K562 (cell line): ENCODE measurements around the gene PRSS21. TPM values are rescaled to one million over a fixed set of nuclear protein-coding genes. Genes with fewer than 3 reads are reported as not detected.

ENCODE experiments used
- ATF1 ChIP-seq, 2 experiments: fragments of 450-650 bp in 1 of 2; IDR thresholded peaks; 2 replicates each; pipeline ENCODE4 v1.6.1; 2016; ENCODE audit warnings: missing compliant biosample characterization in 1 of 2, missing genetic modification characterization in 1 of 2
- BHLHE40 ChIP-seq: IDR thresholded peaks from 2 replicates; pipeline ENCODE4 v1.6.1; 2011; ENCODE audit warnings: low read length, improper control_type of control experiment
- CEBPG ChIP-seq, 3 experiments: fragments of 200-800 bp in 1 of 3; sonication (Bioruptor generic) in 1 of 3; sonication (generic) in 1 of 3; formaldehyde crosslinking in 1 of 3; IDR thresholded peaks in 2 of 3; conservative IDR thresholded peaks in 1 of 3; 2 replicates each; pipeline versions ENCODE4 v1.6.1 to v1.8.0; 2016 to 2022; ENCODE audit warnings: missing compliant biosample characterization in 2 of 3, missing genetic modification characterization in 2 of 3, mild to moderate bottlenecking in 1 of 3, missing genetic modification reagents in 1 of 3
- CHD2 ChIP-seq: IDR thresholded peaks from 2 replicates; pipeline ENCODE4 v1.6.1; 2011; ENCODE audit warnings: low read depth, low read length
- FUS ChIP-seq: fragments of 200-400 bp; formaldehyde crosslinking; optimal IDR thresholded peaks from 2 replicates; pipeline ENCODE3; 2017; ENCODE audit warnings: low read depth, low read length
- MTA3 ChIP-seq: fragments of 450-650 bp; formaldehyde crosslinking; IDR thresholded peaks from 2 replicates; pipeline ENCODE4 v1.6.1; 2017; ENCODE audit warnings: mild to moderate bottlenecking, borderline replicate concordance
- POLR2G ChIP-seq: fragments of 200-400 bp; formaldehyde crosslinking; IDR thresholded peaks from 2 replicates; pipeline ENCODE4 v1.6.1; 2017; ENCODE audit warnings: low read depth, mild to moderate bottlenecking, antibody characterized with exemption, low read length, moderate library complexity
- RAD51 ChIP-seq: fragments of 450-650 bp; IDR thresholded peaks from 2 replicates; pipeline ENCODE4 v1.7.1; 2016; ENCODE audit warnings: low read depth, mild to moderate bottlenecking, borderline replicate concordance
- TAL1 ChIP-seq: fragments of 450-650 bp; IDR thresholded peaks from 2 replicates; pipeline ENCODE4 v1.6.1; 2016; ENCODE audit warnings: mild to moderate bottlenecking
- ZNF444 ChIP-seq: fragments of 250-450 bp; sonication (Bioruptor Pico); IDR thresholded peaks from 2 replicates; pipeline ENCODE4 v1.4.0; 2020; ENCODE audit warnings: mild to moderate bottlenecking, moderate library complexity
- polyA plus RNA-seq, 8 experiments: library from polyadenylated mRNA; depleted of rRNA in 4 of 8; stranded (reverse) in 5 of 8; unstranded in 3 of 8; fragments of >200 nt; fragmentation: Nextera tagmentation in 2 of 8; fragmentation: Illumina TruSeq in 1 of 8; extraction: Ambion mirVana in 2 of 8; extraction: Trizol in 1 of 8; gene quantifications; 2 replicates each; pipeline versions ENCODE4 v1.2.1 to v1.2.3, GENCODE V29; 2011 to 2014; ENCODE audit warnings: inconsistent platforms in 1 of 8, missing spikeins in 1 of 8
- total RNA-seq, 7 experiments: library from RNA; depleted of rRNA in 6 of 7; stranded (reverse); fragments of >200 nt in 6 of 7; fragmentation: Illumina TruSeq in 2 of 7; extraction: Trizol in 2 of 7; gene quantifications; 2 replicates each; pipeline versions ENCODE4 v1.2.1 to v1.2.3, GENCODE V29; 2011 to 2021; ENCODE audit warnings: low replicate concordance in 1 of 7
- TF ChIP-seq, protein P1 (sequence below), 2 experiments: fragments of 450-650 bp in 1 of 2; sonication (generic) in 1 of 2; formaldehyde crosslinking in 1 of 2; IDR thresholded peaks; 2 replicates each; pipeline versions ENCODE4 v1.7.1 to v1.9.0; 2016 to 2022; ENCODE audit warnings: inconsistent platforms in 1 of 2, mild to moderate bottlenecking in 1 of 2, missing genetic modification reagents in 1 of 2
- TF ChIP-seq, protein P2 (sequence below): fragments of 250-450 bp; sonication (Bioruptor Pico); IDR thresholded peaks from 2 replicates; pipeline ENCODE4 v1.8.0; 2021; ENCODE audit warnings: borderline replicate concordance, mild to moderate bottlenecking, moderate library complexity; ENCODE audit not compliant: poor library complexity, severe bottlenecking
- TF ChIP-seq, protein P3 (sequence below), 2 experiments: IDR thresholded peaks; 2 replicates each; pipeline ENCODE4 v1.6.1; 2011; ENCODE audit warnings: borderline replicate concordance in 1 of 2, control low read depth in 1 of 2, low read depth in 1 of 2, low read length in 1 of 2, mild to moderate bottlenecking in 1 of 2, mixed read lengths in 1 of 2, moderate library complexity in 1 of 2; ENCODE audit not compliant: insufficient read depth in 1 of 2, insufficient read length in 1 of 2, poor library complexity in 1 of 2, severe bottlenecking in 1 of 2; ENCODE audit errors: extremely low read depth in 1 of 2

The PRSS21 gene
- total and polyA plus RNA-seq, 9 of the 15 experiments (the other 6 are each of a cell fraction or from before 2014, with no cell fraction given): 12.1 to 121 (median 61.3) TPM

DNA sequence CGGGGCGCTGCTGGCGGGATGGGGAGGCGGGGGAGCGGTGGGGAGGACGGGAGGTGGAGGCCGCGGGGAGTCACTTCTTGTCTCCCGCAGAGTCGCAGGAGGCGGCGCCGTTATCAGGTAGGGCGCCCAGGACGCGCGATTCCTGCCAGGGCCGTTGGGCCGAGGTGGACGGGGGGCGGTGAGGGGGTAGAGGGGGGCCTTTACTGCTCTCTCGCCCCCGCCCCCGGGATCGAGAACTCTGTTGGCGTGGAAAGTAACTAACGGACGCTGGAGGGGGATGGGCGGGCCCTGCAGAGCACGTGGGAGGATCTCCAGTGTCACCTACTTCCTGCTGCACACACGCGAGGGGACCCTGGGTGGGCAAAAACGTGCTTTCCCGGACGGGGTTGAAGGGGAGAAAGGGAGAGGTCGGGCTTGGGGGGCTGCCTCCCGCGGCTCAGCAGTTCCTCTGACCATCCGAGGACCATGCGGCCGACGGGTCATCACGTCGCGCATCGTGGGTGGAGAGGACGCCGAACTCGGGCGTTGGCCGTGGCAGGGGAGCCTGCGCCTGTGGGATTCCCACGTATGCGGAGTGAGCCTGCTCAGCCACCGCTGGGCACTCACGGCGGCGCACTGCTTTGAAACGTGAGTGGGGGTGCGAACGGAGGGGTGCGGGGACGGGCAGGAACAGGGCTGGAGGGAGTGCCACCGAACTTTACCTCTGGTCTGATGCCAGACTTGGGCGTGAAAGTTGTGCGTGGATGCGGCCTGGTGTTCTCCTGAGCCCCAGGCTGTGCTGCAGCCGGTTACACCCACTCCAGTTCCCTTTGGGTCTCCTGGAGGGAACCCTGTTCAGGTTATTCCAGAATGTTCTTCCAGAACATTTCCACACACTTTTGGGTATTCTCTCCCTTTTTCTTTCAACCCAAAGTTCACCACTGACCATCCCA lies 569 bp downstream of the PRSS21 start (continued):
- TF ChIP-seq, protein P1, sequence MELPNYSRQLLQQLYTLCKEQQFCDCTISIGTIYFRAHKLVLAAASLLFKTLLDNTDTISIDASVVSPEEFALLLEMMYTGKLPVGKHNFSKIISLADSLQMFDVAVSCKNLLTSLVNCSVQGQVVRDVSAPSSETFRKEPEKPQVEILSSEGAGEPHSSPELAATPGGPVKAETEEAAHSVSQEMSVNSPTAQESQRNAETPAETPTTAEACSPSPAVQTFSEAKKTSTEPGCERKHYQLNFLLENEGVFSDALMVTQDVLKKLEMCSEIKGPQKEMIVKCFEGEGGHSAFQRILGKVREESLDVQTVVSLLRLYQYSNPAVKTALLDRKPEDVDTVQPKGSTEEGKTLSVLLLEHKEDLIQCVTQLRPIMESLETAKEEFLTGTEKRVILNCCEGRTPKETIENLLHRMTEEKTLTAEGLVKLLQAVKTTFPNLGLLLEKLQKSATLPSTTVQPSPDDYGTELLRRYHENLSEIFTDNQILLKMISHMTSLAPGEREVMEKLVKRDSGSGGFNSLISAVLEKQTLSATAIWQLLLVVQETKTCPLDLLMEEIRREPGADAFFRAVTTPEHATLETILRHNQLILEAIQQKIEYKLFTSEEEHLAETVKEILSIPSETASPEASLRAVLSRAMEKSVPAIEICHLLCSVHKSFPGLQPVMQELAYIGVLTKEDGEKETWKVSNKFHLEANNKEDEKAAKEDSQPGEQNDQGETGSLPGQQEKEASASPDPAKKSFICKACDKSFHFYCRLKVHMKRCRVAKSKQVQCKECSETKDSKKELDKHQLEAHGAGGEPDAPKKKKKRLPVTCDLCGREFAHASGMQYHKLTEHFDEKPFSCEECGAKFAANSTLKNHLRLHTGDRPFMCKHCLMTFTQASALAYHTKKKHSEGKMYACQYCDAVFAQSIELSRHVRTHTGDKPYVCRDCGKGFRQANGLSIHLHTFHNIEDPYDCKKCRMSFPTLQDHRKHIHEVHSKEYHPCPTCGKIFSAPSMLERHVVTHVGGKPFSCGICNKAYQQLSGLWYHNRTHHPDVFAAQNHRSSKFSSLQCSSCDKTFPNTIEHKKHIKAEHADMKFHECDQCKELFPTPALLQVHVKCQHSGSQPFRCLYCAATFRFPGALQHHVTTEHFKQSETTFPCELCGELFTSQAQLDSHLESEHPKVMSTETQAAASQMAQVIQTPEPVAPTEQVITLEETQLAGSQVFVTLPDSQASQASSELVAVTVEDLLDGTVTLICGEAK (IDR thresholded peaks at IDR 0.05): peak; percentile 49
- TF ChIP-seq, protein P1 (CRISPR knock-in tag; IDR thresholded peaks at IDR 0.05): no peak
- TF ChIP-seq ATF1 (CRISPR knock-in tag; IDR thresholded peaks at IDR 0.05) (no peak), ATF1 (tag; IDR thresholded peaks at IDR 0.05) (peak; percentile 48), ZNF444 (no peak), TAL1 (no peak), CEBPG (CRISPR knock-in tag; IDR thresholded peaks at IDR 0.05) (0 out of 2 replicates have a peak, but pooled peaks have one; percentile 25), CEBPG (tag; conservative IDR thresholded peaks at IDR 0.05 in 1 of 2, IDR thresholded peaks at IDR 0.05 in 1 of 2) (no peak), CHD2 (0 out of 2 replicates have a peak, but pooled peaks have one; percentile 39), MTA3 (peak; percentile 17; the same call in 1 of the 2 replicates), BHLHE40 (peak; percentile 48; the same call in 1 of the 2 replicates), FUS (no peak), RAD51 (peak; percentile 41; the same call in 1 of the 2 replicates), POLR2G (peak; percentile 35)
- TF ChIP-seq, protein P2, sequence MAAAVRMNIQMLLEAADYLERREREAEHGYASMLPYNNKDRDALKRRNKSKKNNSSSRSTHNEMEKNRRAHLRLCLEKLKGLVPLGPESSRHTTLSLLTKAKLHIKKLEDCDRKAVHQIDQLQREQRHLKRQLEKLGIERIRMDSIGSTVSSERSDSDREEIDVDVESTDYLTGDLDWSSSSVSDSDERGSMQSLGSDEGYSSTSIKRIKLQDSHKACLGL (CRISPR knock-in tag): peak; percentile 33
- TF ChIP-seq, protein P3, sequence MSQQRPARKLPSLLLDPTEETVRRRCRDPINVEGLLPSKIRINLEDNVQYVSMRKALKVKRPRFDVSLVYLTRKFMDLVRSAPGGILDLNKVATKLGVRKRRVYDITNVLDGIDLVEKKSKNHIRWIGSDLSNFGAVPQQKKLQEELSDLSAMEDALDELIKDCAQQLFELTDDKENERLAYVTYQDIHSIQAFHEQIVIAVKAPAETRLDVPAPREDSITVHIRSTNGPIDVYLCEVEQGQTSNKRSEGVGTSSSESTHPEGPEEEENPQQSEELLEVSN (IDR thresholded peaks at IDR 0.05; ENCODE audit: borderline replicate concordance in 1 of 2, extremely low read depth in 1 of 2, insufficient read depth in 1 of 2, insufficient read length in 1 of 2, low read depth in 1 of 2, low read length in 1 of 2, poor library complexity in 1 of 2, severe bottlenecking in 1 of 2): peak; percentile 28 to 69
